CD4-positive, alpha-beta T cell (primary cell): ENCODE data around the gene SHMT2. TPM values are rescaled to one million over a fixed set of nuclear protein-coding genes. Genes with fewer than 3 reads are reported as not detected.

Experiments used
- ATAC-seq: fragments of 200-7000 bp; cut with Tn5 transposase; one replicate; pipeline ENCODE4 v1.10.0; 2022; ENCODE audit warnings: mild to moderate bottlenecking; ENCODE audit not compliant: poor library complexity
- CTCF ChIA-PET: fragments of 350-600 bp; sonication (Branson Sonifier 250); formaldehyde crosslinking; loops from one replicate; lab custom pipeline; 2021; ENCODE audit warnings: antibody characterized with exemption, inconsistent platforms; lab: Charles Lee
- POLR2A ChIA-PET: fragments of 350-600 bp; sonication (Branson Sonifier 250); formaldehyde crosslinking; loops from one replicate; lab custom pipeline; 2021; ENCODE audit warnings: antibody characterized with exemption, inconsistent platforms; lab: Charles Lee
- DNase-seq, 14 experiments: peaks; one replicate each; pipeline ENCODE4 v3.0.0-alpha.2; 2013 to 2020; ENCODE audit warnings: mixed read lengths in 2 of 14
- H3K27ac ChIP-seq, 2 donors: one replicate each; pipeline versions ENCODE4 v1.5.1 to v1.7.0; 2013; ENCODE audit warnings: low read length in 2 of 2, low read depth in 1 of 2, mild to moderate bottlenecking in 1 of 2
- H3K27me3 ChIP-seq, 2 experiments: 1 replicate in 1 of 2; 2 replicates in 1 of 2; pipeline versions ENCODE4 v1.6.1 to v1.7.0; 2013; ENCODE audit warnings: low read length in 2 of 2, control low read depth in 1 of 2, mild to moderate bottlenecking in 1 of 2, moderate library complexity in 1 of 2; ENCODE audit not compliant: insufficient read depth in 2 of 2, control insufficient read depth in 1 of 2
- H3K36me3 ChIP-seq: one replicate; pipeline ENCODE4 v1.6.1; 2013; ENCODE audit warnings: low read length, control low read depth; ENCODE audit not compliant: insufficient read depth
- H3K4me1 ChIP-seq: one replicate; pipeline ENCODE4 v1.6.1; 2013; ENCODE audit warnings: low read length, control low read depth; ENCODE audit not compliant: insufficient read depth
- H3K4me3 ChIP-seq: one replicate; pipeline ENCODE4 v1.5.1; 2013; ENCODE audit warnings: mild to moderate bottlenecking, low read length, moderate library complexity
- H3K9me3 ChIP-seq, 2 experiments: 1 replicate in 1 of 2; 2 replicates in 1 of 2; pipeline versions ENCODE4 v1.6.1 to v1.7.0; 2013; ENCODE audit warnings: low read length in 2 of 2, mild to moderate bottlenecking in 2 of 2, control low read depth in 1 of 2, moderate library complexity in 1 of 2; ENCODE audit not compliant: control insufficient read depth in 1 of 2, insufficient read depth in 1 of 2
- H3K27ac Mint-ChIP-seq: one replicate; pipeline ENCODE4 v1.8.0; 2020; ENCODE audit warnings: mixed read lengths
- H3K27me3 Mint-ChIP-seq: one replicate; pipeline ENCODE4 v1.8.0; 2021; ENCODE audit warnings: mixed read lengths
- H3K36me3 Mint-ChIP-seq: one replicate; pipeline ENCODE4 v1.8.0; 2021; ENCODE audit warnings: low read depth, mixed read lengths
- H3K4me1 Mint-ChIP-seq: one replicate; pipeline ENCODE4 v1.8.0; 2021; ENCODE audit warnings: low read depth, mixed read lengths
- H3K4me3 Mint-ChIP-seq: one replicate; pipeline ENCODE4 v1.8.0; 2020; ENCODE audit warnings: mild to moderate bottlenecking, mixed read lengths
- H3K9me3 Mint-ChIP-seq: one replicate; pipeline ENCODE4 v1.8.0; 2020; ENCODE audit warnings: mixed read lengths
- CTCF ChIP-seq: fragments of 200-600 bp; IDR thresholded peaks from one replicate; pipeline ENCODE4 v1.8.0; 2022; ENCODE audit warnings: antibody characterized with exemption, mild to moderate bottlenecking
- intact Hi-C, 2 experiments: fragments of 100-400 bp; cut with DNase I in 1 of 2; cut with micrococcal nuclease in 1 of 2; formaldehyde crosslinking; loops; one replicate each; pipeline versions ENCODE4 v1.15.1 to v1.9.0; 2023 to 2025; cut with DNase I, micrococcal nuclease
- total RNA-seq, 174 experiments: library from RNA in 2 of 174; stranded (reverse) in 2 of 174; gene quantifications; one replicate each; pipeline ENCODE4 v1.2.3 and lab custom pipeline; 2021 to 2026

The SHMT2 gene
- total RNA-seq, 2 experiments from 2014 or later, result 21.3 to 22.2 TPM

- Histone ChIP-seq H3K27ac (no peak overlapping the region), H3K27me3 (peaks cover 13 to 16% of the 10 kb centered on the region in 2 experiments), H3K9me3 (peaks cover 0 to 4% of the 10 kb centered on the region in 2 experiments), H3K4me1 (peaks cover 21% of the 10 kb centered on the region), H3K4me3 (no peak overlapping the region), H3K36me3 (no peaks in the 10 kb centered on the region)
- ChIA-PET POLR2A (no interaction called here), CTCF (no interaction called here)
- intact Hi-C loops, result no loop called here
- Mint-ChIP-seq H3K36me3 (no peaks in the 10 kb centered on the region), H3K27ac (no peak overlapping the region), H3K9me3 (no peaks in the 10 kb centered on the region), H3K4me3 (no peak overlapping the region), H3K4me1 (peaks cover 17% of the 10 kb centered on the region), H3K27me3 (peaks cover 18% of the 10 kb centered on the region)
- ATAC-seq (no peak), DNase-seq (no peak)
- TF ChIP-seq CTCF, result no peak
Measured at GRCh38 chr12:57209916-57210315, 19.6 kb upstream of the SHMT2 start.

GRCh38 chr12:57210461-57210860 is 19.1 kb upstream of the SHMT2 start:
- no peak for DNase-seq
- no peaks in the 10 kb centered on the region for H3K36me3 ChIP-seq
- POLR2A ChIA-PET, result no interaction called here
- intact Hi-C loops, result no loop called here
- H3K4me1 Mint-ChIP-seq, result peaks cover 23% of the 10 kb centered on the region
- CTCF ChIA-PET, result no interaction called here
- no peak overlapping the region for H3K27ac Mint-ChIP-seq
- H3K27me3 ChIP-seq, result peaks cover 18 to 21% of the 10 kb centered on the region in 2 experiments
- H3K4me1 ChIP-seq, result peaks cover 27% of the 10 kb centered on the region
- no peak overlapping the region for H3K4me3 ChIP-seq
- peaks cover 0 to 4% of the 10 kb centered on the region in 2 experiments for H3K9me3 ChIP-seq
- no peak overlapping the region for H3K27ac ChIP-seq
- no peak overlapping the region for H3K4me3 Mint-ChIP-seq
- TF ChIP-seq CTCF, result no peak
- H3K9me3 Mint-ChIP-seq, result no peaks in the 10 kb centered on the region
- H3K27me3 Mint-ChIP-seq, result peaks cover 24% of the 10 kb centered on the region
- no peak for ATAC-seq
- no peaks in the 10 kb centered on the region for H3K36me3 Mint-ChIP-seq

GRCh38 chr12:57210926-57211692 is 18.4 kb upstream of the SHMT2 start:
- Histone ChIP-seq H3K4me1 (peaks cover 33% of the 10 kb centered on the region), H3K4me3 (no peak overlapping the region), H3K27ac (no peak overlapping the region), H3K27me3 (peaks cover 25 to 28% of the 10 kb centered on the region in 2 experiments), H3K36me3 (no peaks in the 10 kb centered on the region), H3K9me3 (peaks cover 0 to 4% of the 10 kb centered on the region in 2 experiments)
- H3K4me1 Mint-ChIP-seq, result peaks cover 29% of the 10 kb centered on the region
- TF ChIP-seq CTCF, result no peak
- H3K9me3 Mint-ChIP-seq, result no peaks in the 10 kb centered on the region
- no peak overlapping the region for H3K4me3 Mint-ChIP-seq
- DNase-seq (no peak), ATAC-seq (no peak)
- H3K36me3 Mint-ChIP-seq, result no peaks in the 10 kb centered on the region
- H3K27ac Mint-ChIP-seq, result no peak overlapping the region
- POLR2A ChIA-PET, result no interaction called here
- H3K27me3 Mint-ChIP-seq, result peaks cover 30% of the 10 kb centered on the region
- CTCF ChIA-PET, result no interaction called here
- intact Hi-C loops, result no loop called here
